Epithelial cell of prostate (primary cell): ENCODE results near the gene PDIK1L.

Experiments
- DNase-seq: peaks from one replicate; pipeline ENCODE4 v3.0.0-alpha.2; 2011; ENCODE audit warnings: low read depth, low spot score
- H3K27ac ChIP-seq: fragments of 450-650 bp; 2 replicates; pipeline ENCODE4 v1.5.1; 2017; ENCODE audit warnings: mild to moderate bottlenecking

The PDIK1L gene

GRCh38 chr1:26168410-26169197 lies 57.0 kb downstream of the PDIK1L start, which contains the start of gene C1orf232:
C1orf232 (minus strand) TSS chr1:26168963; CDS start chr1:26168499, 464 bp downstream.
- DNase-seq = no peak
- H3K27ac ChIP-seq = peak within 1 kb of the TSS; percentile 30

GRCh38 chr1:26169198-26169554 lies 57.6 kb downstream of the PDIK1L start:
- no peak for DNase-seq
- H3K27ac ChIP-seq = no peak overlapping the region

GRCh38 chr1:26169669-26170471 lies 58.2 kb downstream of the PDIK1L start, which contains the start of gene ZNF593:
ZNF593 (plus strand) TSS chr1:26169908; CDS start chr1:26169984, 76 bp downstream.
- H3K27ac ChIP-seq = peak within 1 kb of the TSS; percentile 30
- DNase-seq = peak; percentile 33

GRCh38 chr1:26170472-26170821 lies 58.8 kb downstream of the PDIK1L start:
- H3K27ac ChIP-seq = peak overlapping the region; percentile 30

GRCh38 chr1:26171084-26172072 lies 59.8 kb downstream of the PDIK1L start, which contains the start of gene ZNF593OS:
ZNF593OS (minus strand) TSS chr1:26171832; CDS start chr1:26171661, 171 bp downstream.
- no peak for DNase-seq
- no peak within 1 kb of the TSS for H3K27ac ChIP-seq

More at GRCh38 chr1:26170472-26170821, 58.8 kb downstream of the PDIK1L start:
- DNase-seq = no peak
